Left lung (tissue), 10 donors: ENCODE measurements around the gene DNASE2B. TPM values are rescaled to one million over a fixed set of nuclear protein-coding genes. Genes with fewer than 3 reads are reported as not detected.

ENCODE experiments used
- ATAC-seq: fragments of 200-7000 bp; cut with Tn5 transposase; one replicate; pipeline ENCODE4 v1.9.1; 2020; ENCODE audit warnings: moderate library complexity
- DNase-seq, 4 donors: peaks; one replicate each; pipeline ENCODE4 v3.0.0-alpha.2; 2013 to 2020
- H3K27ac ChIP-seq, 2 donors: fragments of 200-600 bp; sonication (generic) in 1 of 2; one replicate each; pipeline versions ENCODE4 v1.5.0 to v1.8.0; 2020 to 2021
- H3K27me3 ChIP-seq, 2 donors: fragments of 200-600 bp; sonication (generic) in 1 of 2; one replicate each; pipeline versions ENCODE4 v1.5.0 to v1.8.0; 2020 to 2021
- H3K36me3 ChIP-seq, 2 donors: fragments of 200-600 bp; sonication (generic) in 1 of 2; one replicate each; pipeline versions ENCODE4 v1.5.0 to v1.8.0; 2020 to 2021
- H3K4me1 ChIP-seq, 2 donors: fragments of 200-600 bp; one replicate each; pipeline ENCODE4 v1.8.0; 2021
- H3K4me3 ChIP-seq, 2 donors: fragments of 200-600 bp; sonication (generic) in 1 of 2; one replicate each; pipeline versions ENCODE4 v1.5.0 to v1.8.0; 2020 to 2021; ENCODE audit warnings: mild to moderate bottlenecking in 1 of 2
- H3K9me3 ChIP-seq, 2 donors: fragments of 200-600 bp; sonication (generic) in 1 of 2; one replicate each; pipeline versions ENCODE4 v1.5.0 to v1.8.0; 2020 to 2021
- intact Hi-C, 2 donors: fragments of 100-400 bp; cut with DNase I; formaldehyde crosslinking; loops; one replicate each; pipeline versions ENCODE4 v1.11.2 to v1.14.2; 2022
- polyA plus RNA-seq, 6 donors: library from polyadenylated mRNA; unstranded; fragments of 120-200 nt; gene quantifications; one replicate each; pipeline ENCODE4 v1.2.1, GENCODE V29; 2013; ENCODE audit not compliant: insufficient read length in 6 of 6
- total RNA-seq, 2 donors: library from RNA; stranded (reverse); fragmentation: NEBNext Ultra II Directional; extraction: Animal tissue kit (Norgen Biotek cat#: 25700); gene quantifications; one replicate each; pipeline ENCODE4 v1.2.1, GENCODE V29; 2021
- TF ChIP-seq, protein P1 (sequence below), 2 donors: fragments of 200-600 bp; sonication (generic) in 1 of 2; IDR thresholded peaks; one replicate each; pipeline versions ENCODE4 v1.5.0 to v1.8.0; 2021; ENCODE audit warnings: antibody characterized with exemption in 2 of 2
- donor health status: DM: no; HTN: yes; CAD: no.
- donor health status: DM: no; HTN: no; CAD: no.

The DNASE2B gene
- total and polyA plus RNA-seq, 8 donors, result 0.11 to 2.7 (median 0.35) TPM; not detected in 3

DNA sequence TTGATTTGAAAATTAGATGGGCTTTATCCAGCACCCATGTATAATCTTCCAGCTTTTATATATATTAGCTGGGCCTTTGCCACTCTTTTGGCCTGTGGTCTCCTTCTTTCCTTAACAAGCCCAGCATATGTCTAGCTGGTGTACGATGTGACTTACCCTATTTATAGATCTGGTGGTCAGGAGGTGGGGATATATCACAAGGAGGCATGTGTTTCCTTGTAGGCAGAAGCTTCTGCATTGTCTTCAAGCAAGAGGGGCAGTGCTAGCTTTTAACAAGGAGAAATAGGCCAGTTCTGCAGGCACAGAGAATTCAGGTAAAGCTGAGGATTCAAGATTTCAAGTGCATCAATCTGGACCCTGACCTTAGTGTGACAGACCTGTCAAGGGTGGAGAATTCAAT lies 38.0 kb upstream of the DNASE2B start:
- H3K4me1 ChIP-seq, result peaks cover under 1 to 1% of the 10 kb centered on the region in 2 donors
- H3K36me3 ChIP-seq, result no peaks in the 10 kb centered on the region
- no peaks in the 10 kb centered on the region for H3K27me3 ChIP-seq
- no peak overlapping the region for H3K27ac ChIP-seq
- DNase-seq, result no peak
- H3K4me3 ChIP-seq, result no peak overlapping the region
- TF ChIP-seq, protein P1, sequence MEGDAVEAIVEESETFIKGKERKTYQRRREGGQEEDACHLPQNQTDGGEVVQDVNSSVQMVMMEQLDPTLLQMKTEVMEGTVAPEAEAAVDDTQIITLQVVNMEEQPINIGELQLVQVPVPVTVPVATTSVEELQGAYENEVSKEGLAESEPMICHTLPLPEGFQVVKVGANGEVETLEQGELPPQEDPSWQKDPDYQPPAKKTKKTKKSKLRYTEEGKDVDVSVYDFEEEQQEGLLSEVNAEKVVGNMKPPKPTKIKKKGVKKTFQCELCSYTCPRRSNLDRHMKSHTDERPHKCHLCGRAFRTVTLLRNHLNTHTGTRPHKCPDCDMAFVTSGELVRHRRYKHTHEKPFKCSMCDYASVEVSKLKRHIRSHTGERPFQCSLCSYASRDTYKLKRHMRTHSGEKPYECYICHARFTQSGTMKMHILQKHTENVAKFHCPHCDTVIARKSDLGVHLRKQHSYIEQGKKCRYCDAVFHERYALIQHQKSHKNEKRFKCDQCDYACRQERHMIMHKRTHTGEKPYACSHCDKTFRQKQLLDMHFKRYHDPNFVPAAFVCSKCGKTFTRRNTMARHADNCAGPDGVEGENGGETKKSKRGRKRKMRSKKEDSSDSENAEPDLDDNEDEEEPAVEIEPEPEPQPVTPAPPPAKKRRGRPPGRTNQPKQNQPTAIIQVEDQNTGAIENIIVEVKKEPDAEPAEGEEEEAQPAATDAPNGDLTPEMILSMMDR (IDR thresholded peaks at IDR 0.05), result no peak
- intact Hi-C loops, result no loop called here
- H3K9me3 ChIP-seq, result no peaks in the 10 kb centered on the region
- ATAC-seq, result no peak

DNA sequence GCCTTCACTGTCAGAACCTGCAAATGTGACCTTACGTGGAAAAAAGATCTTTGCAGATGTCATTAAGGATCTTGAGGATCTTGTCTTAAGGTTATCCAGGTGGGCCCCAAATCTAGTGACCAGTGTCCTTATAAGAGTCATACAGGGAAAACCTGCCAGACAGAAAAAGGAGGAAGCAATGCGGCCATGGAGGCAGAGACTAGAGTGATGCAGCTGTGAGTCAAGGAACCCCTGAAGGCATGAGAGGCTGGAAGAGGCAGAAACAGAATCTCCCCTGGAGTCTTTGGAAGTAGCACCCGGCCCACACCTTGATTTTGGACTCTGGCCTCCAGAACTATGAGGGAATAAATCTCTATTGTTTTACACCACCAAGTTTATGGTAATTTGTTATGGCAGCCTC lies 36.5 kb upstream of the DNASE2B start:
- Histone ChIP-seq H3K27ac (no peak overlapping the region), H3K36me3 (no peaks in the 10 kb centered on the region), H3K9me3 (no peaks in the 10 kb centered on the region), H3K27me3 (no peaks in the 10 kb centered on the region), H3K4me3 (no peak overlapping the region), H3K4me1 (peaks cover 9 to 15% of the 10 kb centered on the region in 2 donors)
- DNase-seq (no peak), ATAC-seq (no peak)
- TF ChIP-seq, protein P1 (IDR thresholded peaks at IDR 0.05), result no peak
- intact Hi-C loops, result no loop called here

DNA sequence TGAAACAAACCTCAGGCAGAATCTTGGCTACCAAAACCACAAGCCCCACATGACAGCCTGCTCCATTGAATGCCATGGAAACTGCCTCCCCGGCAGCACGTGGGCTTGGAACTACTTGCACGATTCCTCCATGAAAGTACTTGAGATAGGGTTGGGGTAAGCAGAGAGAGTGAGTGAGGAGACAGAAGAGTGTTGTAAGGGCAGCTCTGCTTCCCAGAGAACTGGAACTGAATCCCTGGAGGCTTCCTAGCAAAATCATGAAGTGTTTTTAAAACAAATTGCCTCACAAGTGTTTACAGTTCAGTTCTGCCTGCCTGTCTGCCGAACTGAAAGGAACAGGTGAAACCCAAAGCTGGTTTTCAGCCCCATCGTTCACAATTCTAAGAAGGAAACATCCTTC lies 35.3 kb upstream of the DNASE2B start:
- H3K4me1 ChIP-seq, result peaks cover 15 to 17% of the 10 kb centered on the region in 2 donors
- no peak overlapping the region for H3K27ac ChIP-seq
- peak; percentile 8 for ATAC-seq
- H3K36me3 ChIP-seq, result no peaks in the 10 kb centered on the region
- no peak for DNase-seq
- no peaks in the 10 kb centered on the region for H3K9me3 ChIP-seq
- TF ChIP-seq, protein P1 (IDR thresholded peaks at IDR 0.05), result no peak
- H3K4me3 ChIP-seq, result no peak overlapping the region
- no peaks in the 10 kb centered on the region for H3K27me3 ChIP-seq
- intact Hi-C loops, result no loop called here

DNA sequence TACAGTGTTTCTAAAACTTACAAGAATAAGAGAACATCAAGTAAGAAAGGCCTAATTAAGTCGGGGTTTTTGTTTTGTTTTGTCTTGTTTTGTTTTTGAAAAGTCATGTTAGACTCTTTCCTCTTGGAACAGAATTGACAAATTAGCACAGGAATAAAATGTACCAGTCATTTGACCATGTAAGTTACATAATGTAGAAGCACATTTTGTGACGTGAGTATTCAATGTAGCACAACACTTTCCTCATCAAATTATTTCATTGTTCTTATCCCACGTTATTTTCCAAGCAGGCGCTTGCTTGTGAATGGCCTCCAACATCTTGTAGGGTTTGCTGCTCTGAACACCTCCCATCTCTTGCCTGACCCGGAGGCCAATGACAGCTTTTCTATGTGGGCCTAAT lies 34.7 kb upstream of the DNASE2B start:
- Histone ChIP-seq H3K4me3 (no peak overlapping the region), H3K9me3 (no peaks in the 10 kb centered on the region), H3K27me3 (no peaks in the 10 kb centered on the region), H3K4me1 (peaks cover 15 to 17% of the 10 kb centered on the region in 2 donors), H3K27ac (no peak overlapping the region), H3K36me3 (no peaks in the 10 kb centered on the region)
- ATAC-seq (no peak), DNase-seq (no peak)
- TF ChIP-seq, protein P1 (IDR thresholded peaks at IDR 0.05), result no peak
- intact Hi-C loops, result no loop called here

DNA sequence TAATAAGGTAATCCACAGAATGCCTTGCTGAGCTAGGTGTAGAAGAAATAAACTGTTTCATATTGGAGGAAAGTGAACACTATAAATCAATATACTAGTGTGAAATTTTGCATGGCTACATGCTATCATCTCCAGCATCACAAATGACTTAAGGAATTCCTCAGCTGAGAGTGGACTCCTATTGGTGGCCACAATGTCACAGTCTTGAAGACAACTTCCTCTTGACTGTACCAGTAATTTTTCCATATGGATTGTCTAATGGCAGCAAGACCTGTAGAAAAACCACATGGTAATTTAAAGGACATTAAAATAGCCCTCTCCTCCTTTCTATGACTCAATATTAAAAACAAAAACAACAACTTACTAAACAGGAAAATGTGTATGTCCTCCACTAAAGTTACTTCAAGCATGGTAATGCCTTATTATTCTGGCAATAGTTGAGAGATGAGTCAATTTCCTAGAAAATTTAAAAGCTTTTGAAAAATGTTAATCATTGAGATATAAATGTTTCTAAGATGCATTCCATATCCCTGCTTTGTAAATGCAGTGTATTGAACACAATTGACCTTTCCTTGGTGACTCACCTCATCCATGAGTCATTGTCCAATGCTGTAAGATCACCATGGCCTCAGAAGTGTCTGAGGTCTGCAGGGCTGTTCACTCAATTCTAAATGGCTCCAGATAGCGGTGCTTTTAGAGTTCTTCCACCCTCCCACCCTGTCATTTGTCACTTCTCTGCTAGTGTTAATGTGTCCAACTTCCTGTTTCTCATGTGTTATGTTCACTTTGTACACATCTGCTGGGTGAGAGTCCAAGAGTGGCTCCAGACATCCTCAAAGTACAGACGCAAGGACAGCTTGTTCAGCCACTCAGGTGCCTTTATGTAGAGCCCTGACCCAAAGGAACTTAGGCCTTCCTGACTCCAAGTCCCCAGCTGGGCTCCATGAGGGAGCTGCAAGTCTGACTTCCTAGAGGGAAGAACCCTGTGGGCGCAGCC lies 32.8 kb upstream of the DNASE2B start:
- no peak overlapping the region for H3K27ac ChIP-seq
- H3K4me3 ChIP-seq, result no peak overlapping the region
- ATAC-seq, result peak; percentile 80
- TF ChIP-seq, protein P1 (IDR thresholded peaks at IDR 0.05), result no peak
- no peaks in the 10 kb centered on the region for H3K27me3 ChIP-seq
- H3K36me3 ChIP-seq, result no peaks in the 10 kb centered on the region
- intact Hi-C loops, result no loop called here
- peak in 1 of 4 donors; percentile 58 for DNase-seq
- H3K4me1 ChIP-seq, result peaks cover 15 to 17% of the 10 kb centered on the region in 2 donors
- no peaks in the 10 kb centered on the region for H3K9me3 ChIP-seq
